Measurements from ENCODE around the gene NPLOC4.

NPLOC4 gene

GRCh38 chr17:81553616-81554181 is 83.2 kb downstream of the NPLOC4 start (continued):
- TF ChIP-seq ZNF280C (tag by site-specific recombination; IDR thresholded peaks at IDR 0.05) (no peak), ZNF843 (tag by site-specific recombination; IDR thresholded peaks at IDR 0.05) (0 out of 2 replicates have a peak, but pooled peaks have one; percentile 40), SALL2 (tag by site-specific recombination; IDR thresholded peaks at IDR 0.05; ENCODE audit: borderline replicate concordance) (no peak), ZNF391 (tag by site-specific recombination; IDR thresholded peaks at IDR 0.05; ENCODE audit: borderline replicate concordance, low read depth) (no peak), ZFP69B (tag by site-specific recombination; IDR thresholded peaks at IDR 0.05) (peak; percentile 68), ZFP3 (tag by site-specific recombination; IDR thresholded peaks at IDR 0.05; ENCODE audit: low read depth) (no peak), KLF9 (tag by site-specific recombination; IDR thresholded peaks at IDR 0.05; ENCODE audit: low read depth) (0 out of 2 replicates have a peak, but pooled peaks have one; percentile 15), ZNF777 (tag by site-specific recombination; IDR thresholded peaks at IDR 0.05; ENCODE audit: borderline replicate concordance) (no peak), ZNF184 (tag by site-specific recombination; IDR thresholded peaks at IDR 0.05) (peak; percentile 91), TRIM28 (IDR thresholded peaks at IDR 0.05; ENCODE audit: borderline replicate concordance, low read length) (no peak), ZNF2 (tag by site-specific recombination; IDR thresholded peaks at IDR 0.05) (peak; percentile 42; the same call in 1 of the 2 replicates), KLF10 (tag by site-specific recombination; IDR thresholded peaks at IDR 0.05) (peak; percentile 66; the same call in 1 of the 2 replicates), ZXDB (tag by site-specific recombination; IDR thresholded peaks at IDR 0.05) (no peak), ZNF701 (tag by site-specific recombination; IDR thresholded peaks at IDR 0.05) (no peak), ZNF19 (tag by site-specific recombination; IDR thresholded peaks at IDR 0.05; ENCODE audit: low read depth) (no peak), ZNF239 (tag by site-specific recombination; IDR thresholded peaks at IDR 0.05) (no peak), ZFP41 (tag by site-specific recombination; IDR thresholded peaks at IDR 0.05; ENCODE audit: borderline replicate concordance) (no peak), ZNF426 (tag by site-specific recombination; IDR thresholded peaks at IDR 0.05) (no peak), ATF2 (tag by site-specific recombination; IDR thresholded peaks at IDR 0.05; ENCODE audit: low read depth) (no peak), ZNF76 (tag by site-specific recombination; IDR thresholded peaks at IDR 0.05; ENCODE audit: borderline replicate concordance, low read depth) (no peak; the same call in 1 of the 2 replicates)
- TF ChIP-seq, protein P1, sequence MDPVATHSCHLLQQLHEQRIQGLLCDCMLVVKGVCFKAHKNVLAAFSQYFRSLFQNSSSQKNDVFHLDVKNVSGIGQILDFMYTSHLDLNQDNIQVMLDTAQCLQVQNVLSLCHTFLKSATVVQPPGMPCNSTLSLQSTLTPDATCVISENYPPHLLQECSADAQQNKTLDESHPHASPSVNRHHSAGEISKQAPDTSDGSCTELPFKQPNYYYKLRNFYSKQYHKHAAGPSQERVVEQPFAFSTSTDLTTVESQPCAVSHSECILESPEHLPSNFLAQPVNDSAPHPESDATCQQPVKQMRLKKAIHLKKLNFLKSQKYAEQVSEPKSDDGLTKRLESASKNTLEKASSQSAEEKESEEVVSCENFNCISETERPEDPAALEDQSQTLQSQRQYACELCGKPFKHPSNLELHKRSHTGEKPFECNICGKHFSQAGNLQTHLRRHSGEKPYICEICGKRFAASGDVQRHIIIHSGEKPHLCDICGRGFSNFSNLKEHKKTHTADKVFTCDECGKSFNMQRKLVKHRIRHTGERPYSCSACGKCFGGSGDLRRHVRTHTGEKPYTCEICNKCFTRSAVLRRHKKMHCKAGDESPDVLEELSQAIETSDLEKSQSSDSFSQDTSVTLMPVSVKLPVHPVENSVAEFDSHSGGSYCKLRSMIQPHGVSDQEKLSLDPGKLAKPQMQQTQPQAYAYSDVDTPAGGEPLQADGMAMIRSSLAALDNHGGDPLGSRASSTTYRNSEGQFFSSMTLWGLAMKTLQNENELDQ (tag by site-specific recombination; IDR thresholded peaks at IDR 0.05; ENCODE audit: low read depth), result no peak
- TF ChIP-seq, protein P2, sequence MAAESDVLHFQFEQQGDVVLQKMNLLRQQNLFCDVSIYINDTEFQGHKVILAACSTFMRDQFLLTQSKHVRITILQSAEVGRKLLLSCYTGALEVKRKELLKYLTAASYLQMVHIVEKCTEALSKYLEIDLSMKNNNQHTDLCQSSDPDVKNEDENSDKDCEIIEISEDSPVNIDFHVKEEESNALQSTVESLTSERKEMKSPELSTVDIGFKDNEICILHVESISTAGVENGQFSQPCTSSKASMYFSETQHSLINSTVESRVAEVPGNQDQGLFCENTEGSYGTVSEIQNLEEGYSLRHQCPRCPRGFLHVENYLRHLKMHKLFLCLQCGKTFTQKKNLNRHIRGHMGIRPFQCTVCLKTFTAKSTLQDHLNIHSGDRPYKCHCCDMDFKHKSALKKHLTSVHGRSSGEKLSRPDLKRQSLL (tag by site-specific recombination; IDR thresholded peaks at IDR 0.05), result no peak
- TF ChIP-seq, protein P3, sequence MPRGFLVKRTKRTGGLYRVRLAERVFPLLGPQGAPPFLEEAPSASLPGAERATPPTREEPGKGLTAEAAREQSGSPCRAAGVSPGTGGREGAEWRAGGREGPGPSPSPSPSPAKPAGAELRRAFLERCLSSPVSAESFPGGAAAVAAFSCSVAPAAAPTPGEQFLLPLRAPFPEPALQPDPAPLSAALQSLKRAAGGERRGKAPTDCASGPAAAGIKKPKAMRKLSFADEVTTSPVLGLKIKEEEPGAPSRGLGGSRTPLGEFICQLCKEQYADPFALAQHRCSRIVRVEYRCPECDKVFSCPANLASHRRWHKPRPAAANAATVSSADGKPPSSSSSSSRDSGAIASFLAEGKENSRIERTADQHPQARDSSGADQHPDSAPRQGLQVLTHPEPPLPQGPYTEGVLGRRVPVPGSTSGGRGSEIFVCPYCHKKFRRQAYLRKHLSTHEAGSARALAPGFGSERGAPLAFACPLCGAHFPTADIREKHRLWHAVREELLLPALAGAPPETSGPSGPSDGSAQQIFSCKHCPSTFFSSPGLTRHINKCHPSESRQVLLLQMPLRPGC (tag by site-specific recombination; IDR thresholded peaks at IDR 0.05), result peak; percentile 84

Data from HEK293 (cell line).